Calu3 (cell line): ENCODE measurements around the gene KRTAP5-5. TPM values are rescaled to one million over a fixed set of nuclear protein-coding genes. Genes with fewer than 3 reads are reported as not detected.

Experiments used
- BruUV-seq: library from RNA; stranded (reverse); fragments of 400-500 nt; replicated peaks from 2 replicates; lab custom pipeline; 2021; lab: Mats Ljungman, UMichigan
- CTCF ChIA-PET: fragments of 300-600 bp; sonication (Branson Sonifier 250); formaldehyde crosslinking; loops from one replicate; lab custom pipeline; 2022; ENCODE audit warnings: antibody characterized with exemption; lab: Charles Lee
- DNase-seq: peaks from one replicate; pipeline ENCODE4 v3.0.0; 2022
- H3K27ac Mint-ChIP-seq: one replicate; pipeline ENCODE4 v1.8.0; 2022; ENCODE audit warnings: mixed read lengths; ENCODE audit not compliant: unreplicated experiment
- H3K27me3 Mint-ChIP-seq: one replicate; pipeline ENCODE4 v1.8.0; 2022; ENCODE audit warnings: mixed read lengths; ENCODE audit not compliant: unreplicated experiment
- H3K36me3 Mint-ChIP-seq: one replicate; pipeline ENCODE4 v1.8.0; 2022; ENCODE audit warnings: mild to moderate bottlenecking, moderate library complexity, mixed read lengths; ENCODE audit not compliant: insufficient read depth, unreplicated experiment
- H3K4me1 Mint-ChIP-seq: one replicate; pipeline ENCODE4 v1.8.0; 2022; ENCODE audit warnings: mild to moderate bottlenecking, low read depth, mixed read lengths; ENCODE audit not compliant: unreplicated experiment
- H3K4me3 Mint-ChIP-seq: one replicate; pipeline ENCODE4 v1.8.0; 2022; ENCODE audit warnings: mild to moderate bottlenecking, low read depth, moderate library complexity, mixed read lengths; ENCODE audit not compliant: unreplicated experiment
- H3K9me3 Mint-ChIP-seq: one replicate; pipeline ENCODE4 v1.8.0; 2022; ENCODE audit warnings: low read depth, mixed read lengths; ENCODE audit not compliant: unreplicated experiment
- intact Hi-C: fragments of 100-400 bp; cut with micrococcal nuclease; formaldehyde crosslinking; loops from one replicate; pipeline ENCODE4 v1.10.0; 2022; ENCODE audit not compliant: unreplicated experiment
- total RNA-seq: library from RNA; stranded (reverse); gene quantifications from 2 replicates; pipeline ENCODE4 v1.2.3, GENCODE V29; 2022
- TF ChIP-seq, protein P1 (sequence below): fragments of 200-600 bp; IDR thresholded peaks from one replicate; pipeline ENCODE4 v1.8.0; 2022; ENCODE audit warnings: antibody characterized with exemption; ENCODE audit not compliant: unreplicated experiment

The KRTAP5-5 gene
- total RNA-seq, 1 experiment from 2014 or later: not detected

DNA sequence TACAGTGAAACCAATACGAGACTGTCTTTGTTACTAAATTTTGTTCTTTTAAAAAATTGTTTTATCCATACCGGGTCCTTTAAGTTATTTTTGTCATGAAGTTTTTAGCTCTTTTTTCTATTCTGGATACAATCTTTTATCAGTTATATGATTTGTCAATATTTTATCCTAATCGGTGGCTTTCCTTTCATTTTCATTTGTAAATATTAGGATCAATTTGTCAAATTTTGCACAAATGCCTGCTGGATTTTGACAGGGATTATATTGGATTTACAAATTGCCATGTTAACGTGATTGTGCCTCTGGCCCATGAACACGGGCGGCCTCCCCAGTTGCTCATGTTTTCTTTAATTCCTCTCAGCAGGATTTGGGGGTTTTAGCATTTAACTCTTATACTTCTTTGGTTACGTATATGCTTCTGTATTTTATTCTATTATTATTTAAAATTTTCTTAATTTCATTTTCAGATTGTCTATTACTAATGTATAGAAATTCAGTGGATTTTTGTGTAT is 46.7 kb downstream of the KRTAP5-5 start:
- no peaks in the 10 kb centered on the region for H3K36me3 Mint-ChIP-seq
- CTCF ChIA-PET: interaction anchor here (1.5 kb wide), 1 partner anchor 23 kb away, joined by 5 read pairs; no protein-coding TSS in a partner anchor
- DNase-seq: no peak
- H3K27me3 Mint-ChIP-seq: peaks cover 73% of the 10 kb centered on the region
- no TSS peak for BruUV-seq
- H3K27ac Mint-ChIP-seq: no peak overlapping the region
- intact Hi-C loops: no loop called here
- H3K4me3 Mint-ChIP-seq: no peak overlapping the region
- H3K9me3 Mint-ChIP-seq: no peaks in the 10 kb centered on the region
- no peaks in the 10 kb centered on the region for H3K4me1 Mint-ChIP-seq
- TF ChIP-seq, protein P1, sequence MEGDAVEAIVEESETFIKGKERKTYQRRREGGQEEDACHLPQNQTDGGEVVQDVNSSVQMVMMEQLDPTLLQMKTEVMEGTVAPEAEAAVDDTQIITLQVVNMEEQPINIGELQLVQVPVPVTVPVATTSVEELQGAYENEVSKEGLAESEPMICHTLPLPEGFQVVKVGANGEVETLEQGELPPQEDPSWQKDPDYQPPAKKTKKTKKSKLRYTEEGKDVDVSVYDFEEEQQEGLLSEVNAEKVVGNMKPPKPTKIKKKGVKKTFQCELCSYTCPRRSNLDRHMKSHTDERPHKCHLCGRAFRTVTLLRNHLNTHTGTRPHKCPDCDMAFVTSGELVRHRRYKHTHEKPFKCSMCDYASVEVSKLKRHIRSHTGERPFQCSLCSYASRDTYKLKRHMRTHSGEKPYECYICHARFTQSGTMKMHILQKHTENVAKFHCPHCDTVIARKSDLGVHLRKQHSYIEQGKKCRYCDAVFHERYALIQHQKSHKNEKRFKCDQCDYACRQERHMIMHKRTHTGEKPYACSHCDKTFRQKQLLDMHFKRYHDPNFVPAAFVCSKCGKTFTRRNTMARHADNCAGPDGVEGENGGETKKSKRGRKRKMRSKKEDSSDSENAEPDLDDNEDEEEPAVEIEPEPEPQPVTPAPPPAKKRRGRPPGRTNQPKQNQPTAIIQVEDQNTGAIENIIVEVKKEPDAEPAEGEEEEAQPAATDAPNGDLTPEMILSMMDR: no peak

DNA sequence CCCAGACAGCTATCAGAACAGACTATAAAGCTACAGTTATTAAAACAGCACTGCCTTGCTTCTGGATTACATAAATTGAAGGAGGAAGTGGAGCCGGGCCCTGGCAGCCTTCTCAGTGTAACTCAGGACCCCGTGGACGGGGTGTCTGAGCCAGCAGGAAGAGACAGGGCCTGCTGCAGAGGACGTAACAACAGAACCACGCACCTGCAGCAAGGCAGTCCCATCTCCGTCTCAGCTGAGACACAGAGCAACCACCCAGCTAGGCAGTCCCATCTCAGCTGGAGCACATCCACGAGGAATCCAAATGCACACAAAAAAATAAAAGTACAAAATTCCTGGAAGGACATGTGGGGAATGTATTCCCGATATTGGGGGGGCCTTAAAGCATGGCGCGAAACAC is 50.3 kb downstream of the KRTAP5-5 start:
- DNase-seq: no peak
- TF ChIP-seq, protein P1: no peak
- no peak overlapping the region for H3K27ac Mint-ChIP-seq
- CTCF ChIA-PET: no interaction called here
- no peaks in the 10 kb centered on the region for H3K9me3 Mint-ChIP-seq
- H3K36me3 Mint-ChIP-seq: no peaks in the 10 kb centered on the region
- intact Hi-C loops: no loop called here
- H3K27me3 Mint-ChIP-seq: peaks cover 55% of the 10 kb centered on the region
- no TSS peak for BruUV-seq
- H3K4me3 Mint-ChIP-seq: no peak overlapping the region
- H3K4me1 Mint-ChIP-seq: no peaks in the 10 kb centered on the region

Other genes with a start within 250 kb of the KRTAP5-5 start
- gene BRSK2, start 239.8 kb upstream of the KRTAP5-5 start, total RNA-seq: 2.6 and 8.8 TPM in 2 replicates
- 28.6 and 29.8 TPM in 2 replicates for gene MOB2, start 143.0 kb upstream of the KRTAP5-5 start, total RNA-seq
- 12.1 and 14.0 TPM in 2 replicates for gene DUSP8, start 57.5 kb upstream of the KRTAP5-5 start, total RNA-seq
- gene KRTAP5-1, start 44.5 kb upstream of the KRTAP5-5 start, total RNA-seq: not detected in 2 replicates
- gene KRTAP5-2, start 31.5 kb upstream of the KRTAP5-5 start, total RNA-seq: not detected in 2 replicates
- gene KRTAP5-3, start 21.3 kb upstream of the KRTAP5-5 start, total RNA-seq: not detected in 2 replicates
- gene KRTAP5-4, start 7.6 kb upstream of the KRTAP5-5 start, total RNA-seq: not detected in 2 replicates
- not detected in 2 replicates for gene KRTAP5-6, start 67.4 kb downstream of the KRTAP5-5 start, total RNA-seq
- 3.3 and 8.1 TPM in 2 replicates for gene IFITM10, start 120.8 kb downstream of the KRTAP5-5 start, total RNA-seq
- gene CTSD, start 134.2 kb downstream of the KRTAP5-5 start, total RNA-seq: 531 and 685 TPM in 2 replicates
- gene SYT8, start 205.2 kb downstream of the KRTAP5-5 start, total RNA-seq: 5.8 and 7.1 TPM in 2 replicates
- gene TNNI2, start 209.2 kb downstream of the KRTAP5-5 start, total RNA-seq: 1.3 and 1.4 TPM in 2 replicates
- gene LSP1, start 223.3 kb downstream of the KRTAP5-5 start, total RNA-seq: not detected in 2 replicates